CD14-positive monocyte (primary cell): ENCODE data around the gene NUDT1. TPM values are rescaled to one million over a fixed set of nuclear protein-coding genes. Genes with fewer than 3 reads are reported as not detected.

Experiments used
- DNase-seq, 3 donors: peaks; one replicate each; pipeline ENCODE4 v3.0.0-alpha.2; 2011 to 2022
- H2AFZ ChIP-seq: 2 replicates; pipeline ENCODE4 v1.6.0; 2012; ENCODE audit warnings: mild to moderate bottlenecking, low read depth, low read length, inconsistent platforms; ENCODE audit not compliant: insufficient read depth, poor library complexity, severe bottlenecking
- H3K27ac ChIP-seq, 2 donors: 1 replicate in 1 of 2; 2 replicates in 1 of 2; pipeline ENCODE4 v1.5.1; 2012 to 2013; ENCODE audit warnings: low read length in 2 of 2, control low read depth in 1 of 2, inconsistent platforms in 1 of 2, low read depth in 1 of 2, mild to moderate bottlenecking in 1 of 2
- H3K27me3 ChIP-seq, 2 donors: one replicate each; pipeline versions ENCODE4 v1.6.0 to v1.6.1; 2011 to 2013; ENCODE audit warnings: low read length in 2 of 2; ENCODE audit not compliant: control insufficient read depth in 2 of 2, insufficient read depth in 2 of 2
- H3K36me3 ChIP-seq, 2 donors: replicated peaks in 1 of 2; 1 replicate in 1 of 2; 2 replicates in 1 of 2; pipeline versions ENCODE4 v1.5.1 to v1.6.1; 2012 to 2013; ENCODE audit warnings: low read length in 2 of 2, control low read depth in 1 of 2, inconsistent platforms in 1 of 2, mild to moderate bottlenecking in 1 of 2; ENCODE audit not compliant: insufficient read depth in 2 of 2, control insufficient read depth in 1 of 2
- H3K4me1 ChIP-seq, 2 donors: 1 replicate in 1 of 2; 2 replicates in 1 of 2; pipeline versions ENCODE4 v1.5.1 to v1.6.1; 2012 to 2013; ENCODE audit warnings: low read length in 2 of 2, control low read depth in 1 of 2, inconsistent platforms in 1 of 2, mild to moderate bottlenecking in 1 of 2, moderate library complexity in 1 of 2; ENCODE audit not compliant: insufficient read depth in 2 of 2, control insufficient read depth in 1 of 2
- H3K4me2 ChIP-seq: replicated peaks from 2 replicates; pipeline ENCODE3; 2012; ENCODE audit warnings: low read length, moderate library complexity, mild to moderate bottlenecking; ENCODE audit not compliant: poor library complexity, severe bottlenecking; ENCODE audit errors: extremely low read depth
- H3K4me3 ChIP-seq, 3 experiments: fragments of 200-600 bp in 1 of 3; sonication (generic) in 1 of 3; replicated peaks in 1 of 3; 1 replicate in 2 of 3; 2 replicates in 1 of 3; pipeline ENCODE4 v1.5.1; 2011 to 2013; ENCODE audit warnings: low read length in 3 of 3, mild to moderate bottlenecking in 3 of 3, control low read depth in 2 of 3, low read depth in 2 of 3, inconsistent platforms in 1 of 3, moderate library complexity in 1 of 3
- H3K79me2 ChIP-seq: 2 replicates; pipeline ENCODE4 v1.6.0; 2012; ENCODE audit warnings: mild to moderate bottlenecking, control low read depth, inconsistent platforms, low read length, moderate library complexity; ENCODE audit not compliant: insufficient read depth
- H3K9ac ChIP-seq: 2 replicates; pipeline ENCODE4 v1.6.0; 2017; ENCODE audit warnings: low read length, mild to moderate bottlenecking; ENCODE audit not compliant: insufficient read depth, poor library complexity, severe bottlenecking
- H3K9me3 ChIP-seq, 2 donors: replicated peaks in 1 of 2; 1 replicate in 1 of 2; 2 replicates in 1 of 2; pipeline versions ENCODE4 v1.5.1 to v1.6.1; 2012 to 2013; ENCODE audit warnings: low read length in 2 of 2, control low read depth in 1 of 2; ENCODE audit not compliant: control insufficient read depth in 1 of 2, insufficient read depth in 1 of 2
- H4K20me1 ChIP-seq: 2 replicates; pipeline ENCODE4 v1.6.0; 2012; ENCODE audit warnings: mild to moderate bottlenecking, low read length, control low read depth, moderate library complexity; ENCODE audit not compliant: insufficient read depth
- H3K27ac Mint-ChIP-seq, 7 donors: one replicate each; pipeline ENCODE4 v1.8.0; 2020; ENCODE audit warnings: mild to moderate bottlenecking in 7 of 7, mixed read lengths in 7 of 7, moderate library complexity in 6 of 7, inconsistent platforms in 2 of 7
- H3K27me3 Mint-ChIP-seq, 3 donors: one replicate each; pipeline ENCODE4 v1.8.0; 2021 to 2022; ENCODE audit warnings: low read depth in 3 of 3, mild to moderate bottlenecking in 3 of 3, mixed read lengths in 3 of 3, moderate library complexity in 3 of 3, inconsistent platforms in 1 of 3
- H3K36me3 Mint-ChIP-seq, 2 donors: one replicate each; pipeline ENCODE4 v1.8.0; 2020; ENCODE audit warnings: mixed read lengths in 2 of 2, inconsistent platforms in 1 of 2, mild to moderate bottlenecking in 1 of 2
- H3K4me1 Mint-ChIP-seq: one replicate; pipeline ENCODE4 v1.8.0; 2020; ENCODE audit warnings: mild to moderate bottlenecking, mixed read lengths
- H3K4me3 Mint-ChIP-seq, 2 donors: one replicate each; pipeline ENCODE4 v1.8.0; 2020; ENCODE audit warnings: mild to moderate bottlenecking in 2 of 2, mixed read lengths in 2 of 2, moderate library complexity in 1 of 2
- H3K9me3 Mint-ChIP-seq, 7 donors: one replicate each; pipeline ENCODE4 v1.8.0; 2020 to 2022; ENCODE audit warnings: mixed read lengths in 7 of 7, mild to moderate bottlenecking in 6 of 7, moderate library complexity in 6 of 7, inconsistent platforms in 2 of 7
- WGBS: methylation state at CpG from one replicate; pipeline ENCODE4 v1.1.5; 2013; ENCODE audit warnings: missing lambda C conversion rate; ENCODE audit not compliant: insufficient coverage; 5-methylcytosine and 5-hydroxymethylcytosine counted together
- intact Hi-C, 2 donors: fragments of 100-400 bp; cut with micrococcal nuclease; formaldehyde crosslinking; loops; one replicate each; pipeline versions ENCODE4 v1.15.0 to v1.15.1; 2023
- polyA plus RNA-seq, 3 donors: library from polyadenylated mRNA; depleted of rRNA in 1 of 3; unstranded in 2 of 3; stranded (reverse) in 1 of 3; fragments of 300-500 nt in 2 of 3; fragments of >200 nt in 1 of 3; fragmentation: Illumina TruSeq in 2 of 3; gene quantifications; 1 replicate in 2 of 3; 2 replicates in 1 of 3; pipeline ENCODE4 v1.2.3, GENCODE V29; 2012 to 2021
- TF ChIP-seq, protein P1 (sequence below): fragments of 200-600 bp; IDR thresholded peaks from one replicate; pipeline ENCODE4 v1.8.0; 2022; ENCODE audit warnings: antibody characterized with exemption, mild to moderate bottlenecking

NUDT1 gene
- polyA plus RNA-seq, 3 donors = 19.6 to 42.6 (median 40.8) TPM

DNA sequence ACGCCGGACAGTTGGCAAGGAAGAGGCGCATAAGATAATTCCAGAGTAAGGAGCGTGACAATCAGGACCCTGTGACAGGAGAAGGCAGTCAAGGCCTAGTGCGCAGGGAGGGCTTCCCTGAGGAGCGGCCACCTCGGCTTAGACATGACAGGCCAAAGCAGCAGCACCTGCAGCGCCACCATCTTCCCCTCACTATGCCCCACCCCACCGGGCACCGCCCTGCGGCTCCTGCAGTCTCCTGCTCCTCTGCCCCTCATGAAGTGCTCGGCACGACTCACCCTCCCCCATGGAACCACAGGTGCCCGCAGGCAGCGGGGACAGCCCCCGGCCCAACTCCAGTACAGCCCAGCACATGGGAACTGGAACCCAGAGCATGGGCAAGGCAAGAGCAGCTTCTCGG lies 21.1 kb upstream of the NUDT1 start:
- Mint-ChIP-seq H3K27ac (no peak overlapping the region), H3K36me3 (peaks cover 88 to 98% of the 10 kb centered on the region in 2 donors), H3K27me3 (peaks cover 0 to 3% (median 0%) of the 10 kb centered on the region in 3 donors), H3K4me3 (no peak overlapping the region), H3K4me1 (no peaks in the 10 kb centered on the region), H3K9me3 (peaks cover 0 to 2% (median 0%) of the 10 kb centered on the region in 7 donors)
- intact Hi-C loops = no loop called here
- Histone ChIP-seq H3K27me3 (no peaks in the 10 kb centered on the region), H3K4me1 (no peaks in the 10 kb centered on the region), H3K9me3 (no peaks in the 10 kb centered on the region), H3K27ac (no peak overlapping the region), H3K4me2 (no peak overlapping the region), H4K20me1 (peaks cover 9% of the 10 kb centered on the region), H3K79me2 (peaks cover 2% of the 10 kb centered on the region), H3K36me3 (peaks cover 86 to 100% of the 10 kb centered on the region in 2 donors), H2AFZ (no peak overlapping the region), H3K9ac (no peak overlapping the region), H3K4me3 (no peak overlapping the region)
- TF ChIP-seq, protein P1, sequence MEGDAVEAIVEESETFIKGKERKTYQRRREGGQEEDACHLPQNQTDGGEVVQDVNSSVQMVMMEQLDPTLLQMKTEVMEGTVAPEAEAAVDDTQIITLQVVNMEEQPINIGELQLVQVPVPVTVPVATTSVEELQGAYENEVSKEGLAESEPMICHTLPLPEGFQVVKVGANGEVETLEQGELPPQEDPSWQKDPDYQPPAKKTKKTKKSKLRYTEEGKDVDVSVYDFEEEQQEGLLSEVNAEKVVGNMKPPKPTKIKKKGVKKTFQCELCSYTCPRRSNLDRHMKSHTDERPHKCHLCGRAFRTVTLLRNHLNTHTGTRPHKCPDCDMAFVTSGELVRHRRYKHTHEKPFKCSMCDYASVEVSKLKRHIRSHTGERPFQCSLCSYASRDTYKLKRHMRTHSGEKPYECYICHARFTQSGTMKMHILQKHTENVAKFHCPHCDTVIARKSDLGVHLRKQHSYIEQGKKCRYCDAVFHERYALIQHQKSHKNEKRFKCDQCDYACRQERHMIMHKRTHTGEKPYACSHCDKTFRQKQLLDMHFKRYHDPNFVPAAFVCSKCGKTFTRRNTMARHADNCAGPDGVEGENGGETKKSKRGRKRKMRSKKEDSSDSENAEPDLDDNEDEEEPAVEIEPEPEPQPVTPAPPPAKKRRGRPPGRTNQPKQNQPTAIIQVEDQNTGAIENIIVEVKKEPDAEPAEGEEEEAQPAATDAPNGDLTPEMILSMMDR = no peak
- no peak for DNase-seq
- WGBS = 96% methylated on average over 17 of the region's 17 CpGs

DNA sequence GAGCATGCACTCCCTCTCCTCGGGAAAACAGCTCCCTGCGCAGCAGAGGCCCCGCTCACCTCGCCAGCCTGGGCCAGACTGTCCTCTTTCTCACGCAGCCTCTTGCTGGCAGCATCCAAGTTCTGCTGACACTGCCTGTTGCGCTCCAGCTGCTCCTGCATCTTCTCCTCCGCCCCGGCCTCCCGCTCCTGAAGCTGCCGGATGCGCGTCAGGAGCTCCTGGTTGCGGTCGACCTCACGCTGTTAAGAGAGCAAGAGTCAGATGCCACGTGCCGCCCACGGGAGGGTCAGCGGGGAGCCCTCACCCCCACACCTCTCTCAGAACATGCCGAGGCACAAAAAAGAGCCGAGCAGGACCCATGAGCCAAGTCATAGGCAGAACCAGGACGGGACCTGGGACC lies 19.5 kb upstream of the NUDT1 start:
- no peaks in the 10 kb centered on the region for H3K9me3 ChIP-seq
- H3K9ac ChIP-seq = no peak overlapping the region
- peaks cover 12% of the 10 kb centered on the region for H3K79me2 ChIP-seq
- peak overlapping the region in 2 of 7 donors; percentile 15 to 26 for H3K27ac Mint-ChIP-seq
- H3K9me3 Mint-ChIP-seq = no peaks in the 10 kb centered on the region
- H3K36me3 Mint-ChIP-seq = peaks cover 86 to 98% of the 10 kb centered on the region in 2 donors
- no peak overlapping the region for H3K27ac ChIP-seq
- no peak overlapping the region for H3K4me2 ChIP-seq
- intact Hi-C loops = no loop called here
- peaks cover 10% of the 10 kb centered on the region for H4K20me1 ChIP-seq
- no peaks in the 10 kb centered on the region for H3K4me1 Mint-ChIP-seq
- no peak overlapping the region for H3K4me3 Mint-ChIP-seq
- peaks cover 83 to 100% of the 10 kb centered on the region in 2 donors for H3K36me3 ChIP-seq
- no peak overlapping the region for H2AFZ ChIP-seq
- DNase-seq = no peak
- H3K4me3 ChIP-seq = no peak overlapping the region
- H3K27me3 ChIP-seq = no peaks in the 10 kb centered on the region
- TF ChIP-seq, protein P1 = no peak
- no peaks in the 10 kb centered on the region for H3K4me1 ChIP-seq
- WGBS = 98% methylated on average over 22 of the region's 22 CpGs
- peaks cover 0 to 2% (median 0%) of the 10 kb centered on the region in 3 donors for H3K27me3 Mint-ChIP-seq
